ENCODE data around the gene ANTKMT. TPM values are rescaled to one million over a fixed set of nuclear protein-coding genes. Genes with fewer than 3 reads are reported as not detected.

ANTKMT gene
- total and polyA plus RNA-seq, 2 donors (not counting 3 experiments of a cell fraction or from before 2014, with no cell fraction given) = 26.1 to 27.9 TPM

GRCh38 chr16:705431-706188 lies 15.3 kb upstream of the ANTKMT start, which contains the start of gene FBXL16:
Gene FBXL16, minus strand, starts transcription at chr16:705801. Its CDS starts 8,396 bp downstream, at chr16:697405.
- Histone ChIP-seq H4K20me1 (replicated peaks; ENCODE audit: control insufficient read depth, extremely low read depth, insufficient read depth, low read length) (no peaks in the 10 kb centered on the region), H3K27ac (ENCODE audit: insufficient read depth, low read depth, low read length) (no peak within 1 kb of the TSS), H3K9ac (replicated peaks; ENCODE audit: extremely low read depth, insufficient read depth, low read length) (no peak within 1 kb of the TSS), H3K4me3 (replicated peaks in 1 of 3; ENCODE audit: insufficient read depth in 1 of 3, low read depth in 1 of 3, low read length in 3 of 3) (no peak within 1 kb of the TSS), H3K9me1 (replicated peaks; ENCODE audit: control insufficient read depth, extremely low read depth, insufficient read depth, low read length) (no peaks in the 10 kb centered on the region), H3K4me1 (ENCODE audit: control insufficient read depth, extremely low read depth, insufficient read depth, low read length) (no peaks in the 10 kb centered on the region), H3K79me2 (ENCODE audit: control insufficient read depth, insufficient read depth, low read length) (no peaks in the 10 kb centered on the region), H3K27me3 (ENCODE audit: control insufficient read depth in 2 of 2, insufficient read depth in 2 of 2, low read length in 2 of 2) (peaks cover 38 to 39% of the 10 kb centered on the region in 2 experiments), H3K9me3 (replicated peaks; ENCODE audit: control insufficient read depth, insufficient read depth, low read length) (no peaks in the 10 kb centered on the region), H2AFZ (ENCODE audit: low read depth, low read length) (no peak within 1 kb of the TSS), H3K36me3 (ENCODE audit: control insufficient read depth in 2 of 2, extremely low read depth in 1 of 2, insufficient read depth in 2 of 2, low read length in 2 of 2) (no peaks in the 10 kb centered on the region), H3K4me2 (ENCODE audit: insufficient read depth, low read length) (no peak within 1 kb of the TSS)
- DNase-seq (ENCODE audit: low read depth, low spot score) (no peak), FAIRE-seq (no peak)
- CTCF ChIA-PET = interaction anchor here (1.3 kb wide), 1 partner anchor 10 kb away, joined by 5 read pairs; the partner anchor contains the start of gene METRN
- BruUV-seq (replicated peaks) = no TSS peak
- dilution Hi-C loops (cut with MboI; ENCODE audit: extremely low pct_ligation_motif_present, low sequenced_read_pairs) = no loop called here
- TF ChIP-seq POLR2A (IDR thresholded peaks at IDR 0.05; ENCODE audit: low read depth, low read length) = no peak
- peak; percentile 8 for TF ChIP-seq EZH2 (IDR thresholded peaks at IDR 0.05; ENCODE audit: borderline replicate concordance, low read depth, low read length, severe bottlenecking)
- TF ChIP-seq FOS (IDR thresholded peaks at IDR 0.05; ENCODE audit: borderline replicate concordance, insufficient read depth, low read length) = no peak
- intact Hi-C loops (cut with micrococcal nuclease) = no loop called here
- POLR2A ChIA-PET = interaction anchor here (0.6 kb wide), 1 partner anchor 363 kb away, joined by 6 read pairs; no protein-coding TSS in a partner anchor

- H3K4me2 ChIP-seq (ENCODE audit: insufficient read depth, low read length) = no peak overlapping the region
- H3K4me1 ChIP-seq (ENCODE audit: control insufficient read depth, extremely low read depth, insufficient read depth, low read length) = no peaks in the 10 kb centered on the region
- no peak overlapping the region for H2AFZ ChIP-seq (ENCODE audit: low read depth, low read length)
- no peak for FAIRE-seq
- no peaks in the 10 kb centered on the region for H4K20me1 ChIP-seq (replicated peaks; ENCODE audit: control insufficient read depth, extremely low read depth, insufficient read depth, low read length)
- H3K27me3 ChIP-seq (ENCODE audit: control insufficient read depth in 2 of 2, insufficient read depth in 2 of 2, low read length in 2 of 2) = peaks cover 32 to 33% of the 10 kb centered on the region in 2 experiments
- H3K27ac ChIP-seq (ENCODE audit: insufficient read depth, low read depth, low read length) = no peak overlapping the region
- no peak for DNase-seq (ENCODE audit: low read depth, low spot score)
- H3K9ac ChIP-seq (replicated peaks; ENCODE audit: extremely low read depth, insufficient read depth, low read length) = no peak overlapping the region
- no peaks in the 10 kb centered on the region for H3K9me1 ChIP-seq (replicated peaks; ENCODE audit: control insufficient read depth, extremely low read depth, insufficient read depth, low read length)
- no peaks in the 10 kb centered on the region for H3K36me3 ChIP-seq (ENCODE audit: control insufficient read depth in 2 of 2, extremely low read depth in 1 of 2, insufficient read depth in 2 of 2, low read length in 2 of 2)
- ChIA-PET POLR2A (interaction anchor here (0.9 kb wide), 1 partner anchor 15 kb away, joined by 3 read pairs; the partner anchor contains the start of gene ANTKMT), CTCF (interaction anchor here (0.7 to 2.4 kb wide), 7 partner anchors 9 to 396 kb away, joined by 3 to 8 read pairs (median 5); partner anchors contain the start of genes METRN and STUB1)
- intact Hi-C loops (cut with micrococcal nuclease) (no loop called here), dilution Hi-C loops (cut with MboI; ENCODE audit: extremely low pct_ligation_motif_present, low sequenced_read_pairs) (no loop called here)
- H3K4me3 ChIP-seq (replicated peaks in 1 of 3; ENCODE audit: insufficient read depth in 1 of 3, low read depth in 1 of 3, low read length in 3 of 3) = no peak overlapping the region
- TF ChIP-seq EZH2 (IDR thresholded peaks at IDR 0.05; ENCODE audit: borderline replicate concordance, low read depth, low read length, severe bottlenecking) (peak; percentile 70), POLR2AphosphoS5 (IDR thresholded peaks at IDR 0.05; ENCODE audit: insufficient read depth, low read depth, low read length) (no peak), FOS (IDR thresholded peaks at IDR 0.05; ENCODE audit: borderline replicate concordance, insufficient read depth, low read length) (no peak)
- no peaks in the 10 kb centered on the region for H3K79me2 ChIP-seq (ENCODE audit: control insufficient read depth, insufficient read depth, low read length)
- BruUV-seq (replicated peaks) = no TSS peak
- H3K9me3 ChIP-seq (replicated peaks; ENCODE audit: control insufficient read depth, insufficient read depth, low read length) = no peaks in the 10 kb centered on the region
Observed at GRCh38 chr16:706189-707061, 14.5 kb upstream of the ANTKMT start.

Data from endothelial cell of umbilical vein (primary cell).